ENCODE results near the gene CDK7. TPM values are rescaled to one million over a fixed set of nuclear protein-coding genes. Genes with fewer than 3 reads are reported as not detected.

The CDK7 gene
- total RNA-seq, 1 experiment from 2014 or later = 31.8 TPM

DNA sequence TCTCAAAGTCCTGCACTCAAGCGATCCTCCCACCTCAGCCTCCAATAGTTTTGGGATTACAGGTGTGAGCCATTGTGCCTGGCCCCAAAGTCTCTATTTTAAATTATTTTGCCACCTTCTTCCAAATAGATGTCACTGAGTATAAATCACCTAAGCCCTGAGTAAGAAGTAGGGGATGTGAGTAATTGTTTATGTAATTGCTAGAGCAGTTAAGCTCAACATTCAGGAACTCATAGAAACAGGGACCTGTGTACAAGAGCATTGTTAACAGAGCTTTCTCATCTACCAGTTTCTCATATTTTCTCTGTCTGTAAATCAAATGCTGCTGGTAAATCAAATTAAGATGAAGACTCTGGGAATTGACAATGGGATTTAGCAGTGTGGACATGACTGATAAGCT lies 26.3 kb downstream of the CDK7 start:
- H3K27me3 Mint-ChIP-seq (ENCODE audit: unreplicated experiment) = no peaks in the 10 kb centered on the region
- no peak overlapping the region for H3K4me3 Mint-ChIP-seq (ENCODE audit: low read depth, unreplicated experiment)
- TF ChIP-seq, protein P1, sequence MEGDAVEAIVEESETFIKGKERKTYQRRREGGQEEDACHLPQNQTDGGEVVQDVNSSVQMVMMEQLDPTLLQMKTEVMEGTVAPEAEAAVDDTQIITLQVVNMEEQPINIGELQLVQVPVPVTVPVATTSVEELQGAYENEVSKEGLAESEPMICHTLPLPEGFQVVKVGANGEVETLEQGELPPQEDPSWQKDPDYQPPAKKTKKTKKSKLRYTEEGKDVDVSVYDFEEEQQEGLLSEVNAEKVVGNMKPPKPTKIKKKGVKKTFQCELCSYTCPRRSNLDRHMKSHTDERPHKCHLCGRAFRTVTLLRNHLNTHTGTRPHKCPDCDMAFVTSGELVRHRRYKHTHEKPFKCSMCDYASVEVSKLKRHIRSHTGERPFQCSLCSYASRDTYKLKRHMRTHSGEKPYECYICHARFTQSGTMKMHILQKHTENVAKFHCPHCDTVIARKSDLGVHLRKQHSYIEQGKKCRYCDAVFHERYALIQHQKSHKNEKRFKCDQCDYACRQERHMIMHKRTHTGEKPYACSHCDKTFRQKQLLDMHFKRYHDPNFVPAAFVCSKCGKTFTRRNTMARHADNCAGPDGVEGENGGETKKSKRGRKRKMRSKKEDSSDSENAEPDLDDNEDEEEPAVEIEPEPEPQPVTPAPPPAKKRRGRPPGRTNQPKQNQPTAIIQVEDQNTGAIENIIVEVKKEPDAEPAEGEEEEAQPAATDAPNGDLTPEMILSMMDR (IDR thresholded peaks at IDR 0.05; ENCODE audit: unreplicated experiment) = no peak
- no peak for DNase-seq
- H3K27ac Mint-ChIP-seq (ENCODE audit: unreplicated experiment) = no peak overlapping the region
- no peaks in the 10 kb centered on the region for H3K9me3 Mint-ChIP-seq (ENCODE audit: low read depth, unreplicated experiment)
- BruUV-seq (replicated peaks) = no TSS peak
- CTCF ChIA-PET = interaction anchor here (0.6 kb wide), 1 partner anchor 14 kb away, joined by 6 read pairs; no protein-coding TSS in a partner anchor
- intact Hi-C loops (cut with micrococcal nuclease; ENCODE audit: unreplicated experiment) = no loop called here
- H3K4me1 Mint-ChIP-seq (ENCODE audit: low read depth, unreplicated experiment) = no peaks in the 10 kb centered on the region
- H3K36me3 Mint-ChIP-seq (ENCODE audit: insufficient read depth, unreplicated experiment) = peaks cover 49% of the 10 kb centered on the region

DNA sequence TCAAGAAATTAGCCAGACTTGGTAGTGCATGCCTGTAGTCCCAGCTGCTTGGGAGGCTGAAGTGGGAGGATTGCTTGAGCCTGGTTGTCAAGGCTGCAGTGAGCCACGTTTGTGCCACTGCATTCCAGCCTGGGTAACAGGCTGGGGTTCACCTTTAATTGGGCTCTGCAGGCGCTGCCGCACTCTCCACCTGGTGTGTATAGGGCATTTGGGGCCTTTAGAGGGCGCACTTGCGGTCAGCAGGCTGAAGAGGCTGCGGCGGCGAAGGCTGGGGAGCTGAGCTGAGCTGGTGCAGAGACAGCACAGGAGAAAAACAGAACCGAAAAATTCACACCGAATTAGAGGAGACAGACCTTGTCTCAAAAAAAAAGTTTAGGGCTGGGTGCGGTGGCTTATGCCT lies 31.2 kb downstream of the CDK7 start:
- Mint-ChIP-seq H3K9me3 (ENCODE audit: low read depth, unreplicated experiment) (no peaks in the 10 kb centered on the region), H3K27ac (ENCODE audit: unreplicated experiment) (no peak overlapping the region), H3K4me3 (ENCODE audit: low read depth, unreplicated experiment) (no peak overlapping the region), H3K36me3 (ENCODE audit: insufficient read depth, unreplicated experiment) (peaks cover 39% of the 10 kb centered on the region), H3K4me1 (ENCODE audit: low read depth, unreplicated experiment) (peaks cover 8% of the 10 kb centered on the region), H3K27me3 (ENCODE audit: unreplicated experiment) (no peaks in the 10 kb centered on the region)
- no TSS peak for BruUV-seq (replicated peaks)
- intact Hi-C loops (cut with micrococcal nuclease; ENCODE audit: unreplicated experiment) = no loop called here
- TF ChIP-seq, protein P1 (IDR thresholded peaks at IDR 0.05; ENCODE audit: unreplicated experiment) = no peak
- peak; percentile 11 for DNase-seq
- CTCF ChIA-PET = no interaction called here

DNA sequence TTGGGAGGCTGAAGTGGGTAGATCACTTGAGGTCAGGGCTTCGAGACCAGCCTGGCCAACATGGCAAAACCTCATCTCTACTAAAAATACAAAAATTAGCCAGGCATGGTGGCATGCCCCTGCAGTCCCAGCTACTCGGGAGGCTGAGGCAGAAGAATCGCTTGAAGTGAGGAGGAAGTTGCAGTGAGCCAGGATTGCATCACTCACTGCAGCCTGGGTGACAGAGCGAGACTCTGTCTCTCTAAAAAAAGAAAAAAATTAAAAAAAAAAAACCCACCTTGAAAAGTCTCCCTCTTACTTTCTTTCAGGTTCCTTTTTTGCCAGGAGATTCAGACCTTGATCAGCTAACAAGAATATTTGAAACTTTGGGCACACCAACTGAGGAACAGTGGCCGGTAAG lies 34.2 kb downstream of the CDK7 start:
- DNase-seq = no peak
- no peak overlapping the region for H3K4me3 Mint-ChIP-seq (ENCODE audit: low read depth, unreplicated experiment)
- no TSS peak for BruUV-seq (replicated peaks)
- H3K36me3 Mint-ChIP-seq (ENCODE audit: insufficient read depth, unreplicated experiment) = peaks cover 31% of the 10 kb centered on the region
- no peak overlapping the region for H3K27ac Mint-ChIP-seq (ENCODE audit: unreplicated experiment)
- H3K4me1 Mint-ChIP-seq (ENCODE audit: low read depth, unreplicated experiment) = peaks cover 16% of the 10 kb centered on the region
- no peaks in the 10 kb centered on the region for H3K27me3 Mint-ChIP-seq (ENCODE audit: unreplicated experiment)
- intact Hi-C loops (cut with micrococcal nuclease; ENCODE audit: unreplicated experiment) = no loop called here
- H3K9me3 Mint-ChIP-seq (ENCODE audit: low read depth, unreplicated experiment) = no peaks in the 10 kb centered on the region
- TF ChIP-seq, protein P1 (IDR thresholded peaks at IDR 0.05; ENCODE audit: unreplicated experiment) = no peak
- CTCF ChIA-PET = no interaction called here

DNA sequence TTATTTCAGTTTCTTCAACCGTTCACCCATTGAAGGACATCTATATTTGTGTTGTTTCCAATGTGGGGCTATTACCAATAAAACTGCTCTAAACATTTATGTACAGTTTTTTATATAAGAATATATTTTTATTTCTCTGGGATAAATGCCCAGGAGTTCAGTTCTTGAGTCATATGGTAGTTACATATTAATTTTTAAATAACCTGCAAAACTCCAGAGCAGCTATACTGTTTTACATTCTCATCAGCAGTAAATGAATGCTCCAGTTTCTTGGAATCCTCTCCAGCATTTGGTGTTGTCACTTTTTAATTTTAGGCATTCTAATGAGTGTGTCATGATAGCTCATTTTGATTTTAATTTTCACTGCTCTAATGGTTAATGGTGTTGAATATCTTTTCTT lies 36.2 kb downstream of the CDK7 start:
- Mint-ChIP-seq H3K4me1 (ENCODE audit: low read depth, unreplicated experiment) (peaks cover 16% of the 10 kb centered on the region), H3K36me3 (ENCODE audit: insufficient read depth, unreplicated experiment) (peaks cover 22% of the 10 kb centered on the region), H3K27ac (ENCODE audit: unreplicated experiment) (no peak overlapping the region), H3K27me3 (ENCODE audit: unreplicated experiment) (no peaks in the 10 kb centered on the region), H3K4me3 (ENCODE audit: low read depth, unreplicated experiment) (no peak overlapping the region), H3K9me3 (ENCODE audit: low read depth, unreplicated experiment) (no peaks in the 10 kb centered on the region)
- TF ChIP-seq, protein P1 (IDR thresholded peaks at IDR 0.05; ENCODE audit: unreplicated experiment) = no peak
- intact Hi-C loops (cut with micrococcal nuclease; ENCODE audit: unreplicated experiment) = no loop called here
- no TSS peak for BruUV-seq (replicated peaks)
- CTCF ChIA-PET = interaction anchor here (0.5 to 0.6 kb wide), 3 partner anchors 25 to 104 kb away, joined by 3 to 5 read pairs (median 4); partner anchors contain the start of gene CCNB1
- no peak for DNase-seq

Measured in Calu3 (cell line).